Erythroblast (primary cell): ENCODE results near the gene ANKAR.
"Not testable (repeated sequence)": the region's sequence is repeated elsewhere in the genome, so short reads cannot be mapped to it uniquely, and the experiment has no call there.

Experiments used
- DNase-seq, 2 experiments: peaks; one replicate each; lab custom pipeline; 2025; lab: John Stamatoyannopoulos, UW
- GATA1 ChIP-seq: IDR thresholded peaks from 2 replicates; pipeline ENCODE4 v1.6.1; 2011; ENCODE audit warnings: low read depth, mild to moderate bottlenecking, control low read depth, low read length, moderate library complexity
- POLR2A ChIP-seq: IDR thresholded peaks from 2 replicates; pipeline ENCODE4 v1.6.1; 2011; ENCODE audit warnings: mild to moderate bottlenecking, low read length

Gene ANKAR

GRCh38 chr2:189669913-189670312 lies 4.6 kb upstream of the ANKAR start:
- TF ChIP-seq POLR2A (no peak), GATA1 (no peak)
- DNase-seq = no peak

GRCh38 chr2:189673661-189674373 lies 653 bp upstream of the ANKAR start:
- TF ChIP-seq GATA1 (no peak), POLR2A (no peak)
- DNase-seq = no peak

- DNase-seq = no peak
- TF ChIP-seq GATA1 (no peak), POLR2A (no peak)
These were observed 2.0 kb downstream of the ANKAR start for GRCh38 chr2:189676471-189676870.

- TF ChIP-seq POLR2A = no peak
- no peak for DNase-seq
These were observed 4.8 kb downstream of the ANKAR start for GRCh38 chr2:189679226-189679625.

- TF ChIP-seq POLR2A = no peak
- TF ChIP-seq GATA1 = no peak
- no peak for DNase-seq
These were observed 6.7 kb downstream of the ANKAR start for GRCh38 chr2:189681203-189681602.

- no peak for TF ChIP-seq GATA1
- DNase-seq = peak; percentile 21 to 40
These were observed 7.4 kb downstream of the ANKAR start for GRCh38 chr2:189681903-189682302.

- TF ChIP-seq GATA1 = no peak
- no peak for DNase-seq
These were observed 8.9 kb downstream of the ANKAR start for GRCh38 chr2:189683348-189683747.

GRCh38 chr2:189684811-189685210 lies 10.3 kb downstream of the ANKAR start:
- no peak for DNase-seq
- no peak for TF ChIP-seq POLR2A
- no peak for TF ChIP-seq GATA1

- TF ChIP-seq GATA1 (no peak), POLR2A (no peak)
- DNase-seq = peak; percentile 33 to 49
These were observed 11.2 kb downstream of the ANKAR start for GRCh38 chr2:189685540-189686229.

- DNase-seq = not testable (repeated sequence)
These were observed 13.3 kb downstream of the ANKAR start for GRCh38 chr2:189687796-189688195.

GRCh38 chr2:189696223-189696622 lies 21.8 kb downstream of the ANKAR start:
- TF ChIP-seq GATA1 (no peak), POLR2A (no peak)
- DNase-seq = no peak

- no peak for TF ChIP-seq POLR2A
- no peak for TF ChIP-seq GATA1
- DNase-seq = peak; percentile 64 to 74
These were observed 23.8 kb downstream of the ANKAR start for GRCh38 chr2:189698020-189698887.

- TF ChIP-seq GATA1 (no peak), POLR2A (no peak)
- DNase-seq = no peak
These were observed 26.2 kb downstream of the ANKAR start for GRCh38 chr2:189700681-189701080.

GRCh38 chr2:189702071-189702470 lies 27.6 kb downstream of the ANKAR start:
- DNase-seq = peak; percentile 23 to 39

More at GRCh38 chr2:189702071-189702470, 27.6 kb downstream of the ANKAR start:
- no peak for TF ChIP-seq POLR2A
- TF ChIP-seq GATA1 = no peak
